ENCODE results near the gene HAGHL. TPM values are rescaled to one million over a fixed set of nuclear protein-coding genes. Genes with fewer than 3 reads are reported as not detected.

Gene HAGHL
- total RNA-seq, 2 donors from 2014 or later = 2.0 to 3.3 TPM

GRCh38 chr16:760545-761343 is 33.8 kb downstream of the HAGHL start, which contains the start of gene MSLN:
Gene MSLN, plus strand, starts transcription at chr16:760734. Its CDS starts 1,947 bp downstream, at chr16:762681.
- intact Hi-C loops (cut with DNase I, micrococcal nuclease) = no loop called here
- ATAC-seq (peak; percentile 59), DNase-seq (peak in 1 of 2 donors; percentile 23)

- ATAC-seq = peak; percentile 55
- DNase-seq = no peak
- intact Hi-C loops (cut with DNase I, micrococcal nuclease) = no loop called here
Observed at GRCh38 chr16:761625-762513, 35.0 kb downstream of the HAGHL start.

GRCh38 chr16:762595-763268 is 35.8 kb downstream of the HAGHL start:
- DNase-seq = no peak
- no peak for ATAC-seq
- intact Hi-C loops (cut with DNase I, micrococcal nuclease) = no loop called here

- ATAC-seq (no peak), DNase-seq (no peak)
- intact Hi-C loops (cut with DNase I, micrococcal nuclease) = no loop called here
Observed at GRCh38 chr16:763369-764183, 36.7 kb downstream of the HAGHL start.

- DNase-seq (no peak), ATAC-seq (no peak)
- intact Hi-C loops (cut with DNase I, micrococcal nuclease) = no loop called here
Observed at GRCh38 chr16:764184-764750, 37.4 kb downstream of the HAGHL start.

- DNase-seq (peak in 1 of 2 donors; percentile 22), ATAC-seq (no peak)
- intact Hi-C loops (cut with DNase I, micrococcal nuclease) = no loop called here
Observed at GRCh38 chr16:764848-765487, 38.1 kb downstream of the HAGHL start.

- intact Hi-C loops (cut with DNase I, micrococcal nuclease) = no loop called here
- DNase-seq (no peak), ATAC-seq (no peak)
Observed at GRCh38 chr16:765488-765865, 38.6 kb downstream of the HAGHL start.

GRCh38 chr16:766008-766819 is 39.3 kb downstream of the HAGHL start:
- DNase-seq (no peak), ATAC-seq (no peak)
- intact Hi-C loops (cut with DNase I, micrococcal nuclease) = no loop called here

GRCh38 chr16:766820-767640 is 40.1 kb downstream of the HAGHL start:
- intact Hi-C loops (cut with DNase I, micrococcal nuclease) = no loop called here
- no peak for DNase-seq
- ATAC-seq = no peak

GRCh38 chr16:767743-768235 is 40.9 kb downstream of the HAGHL start:
- DNase-seq = no peak
- ATAC-seq = no peak
- intact Hi-C loops (cut with DNase I, micrococcal nuclease) = no loop called here

GRCh38 chr16:768428-768827 is 41.5 kb downstream of the HAGHL start:
- ATAC-seq (no peak), DNase-seq (no peak)
- intact Hi-C loops (cut with DNase I, micrococcal nuclease) = no loop called here

GRCh38 chr16:769184-769784 is 42.4 kb downstream of the HAGHL start:
- no peak for DNase-seq
- ATAC-seq = no peak
- intact Hi-C loops (cut with DNase I, micrococcal nuclease) = no loop called here

GRCh38 chr16:769934-770333 is 43.0 kb downstream of the HAGHL start:
- ATAC-seq (no peak), DNase-seq (no peak)
- intact Hi-C loops (cut with DNase I, micrococcal nuclease) = no loop called here

GRCh38 chr16:770411-770810 is 43.5 kb downstream of the HAGHL start:
- intact Hi-C loops (cut with DNase I, micrococcal nuclease) = no loop called here
- ATAC-seq (no peak), DNase-seq (no peak)

GRCh38 chr16:772959-773358 is 46.1 kb downstream of the HAGHL start:
- ATAC-seq (no peak), DNase-seq (no peak)
- intact Hi-C loops (cut with DNase I, micrococcal nuclease) = no loop called here
